Astrocyte of the spinal cord (primary cell): ENCODE results near the gene PRPF8.

Experiments used
- DNase-seq: peaks from one replicate; pipeline ENCODE4 v3.0.0; 2011; ENCODE audit warnings: low read depth, low spot score
- H3K4me3 ChIP-seq: 2 replicates; pipeline ENCODE4 v1.5.1; 2011; ENCODE audit warnings: low read depth, mild to moderate bottlenecking, low read length, moderate library complexity
- in situ Hi-C: cut with HindIII; loops from 2 replicates; pipeline ENCODE4 v1.10.0; 2017; ENCODE audit warnings: low sequenced_read_pairs
- TF ChIP-seq, protein P1 (sequence below): IDR thresholded peaks from 2 replicates; pipeline ENCODE4 v1.5.1; 2012; ENCODE audit warnings: low read depth, mild to moderate bottlenecking, low read length, inconsistent platforms

The PRPF8 gene

DNA sequence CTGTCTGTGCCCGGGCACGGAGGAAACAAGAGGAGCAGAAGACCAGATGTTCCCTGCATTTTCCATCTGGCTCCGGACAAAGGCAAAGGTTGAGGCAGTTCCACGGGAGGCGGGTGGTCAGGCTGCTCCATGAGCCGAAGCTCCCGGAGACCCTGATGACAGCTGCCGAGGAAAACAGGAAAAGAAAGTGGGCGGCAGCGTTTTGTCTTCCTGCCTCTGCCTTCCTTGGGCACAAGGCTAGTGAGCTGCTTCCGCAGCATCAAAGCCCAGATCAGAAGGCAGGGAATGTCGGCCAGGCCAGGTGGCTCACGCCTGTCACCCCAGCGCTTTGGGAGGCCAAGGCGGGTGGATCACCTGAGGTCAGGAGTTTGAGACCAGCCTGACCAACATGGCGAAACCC, 72.3 kb downstream of the PRPF8 start:
- H3K4me3 ChIP-seq: no peak overlapping the region

DNA sequence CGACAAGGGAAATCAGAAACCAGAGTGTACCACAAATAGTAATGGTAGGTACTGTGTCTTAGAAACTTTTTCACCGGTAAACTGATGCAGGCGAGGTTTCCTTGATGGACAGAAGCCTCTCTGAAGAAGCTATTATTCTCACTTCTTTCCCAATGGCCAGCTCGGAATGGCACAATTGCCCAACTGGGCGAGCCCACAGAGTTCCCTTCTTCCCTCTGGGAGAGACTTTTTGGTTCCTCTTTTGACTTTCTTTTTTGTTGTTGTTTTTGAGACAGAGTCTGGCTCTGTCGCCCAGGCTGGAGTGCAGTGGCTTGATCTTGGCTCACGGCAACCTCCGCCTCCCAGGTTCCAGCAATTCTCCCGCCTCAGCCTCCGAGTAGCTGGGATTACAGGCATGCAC, 73.0 kb downstream of the PRPF8 start:
- no peak for DNase-seq
- no peak overlapping the region for H3K4me3 ChIP-seq
- in situ Hi-C loops: no loop called here
- TF ChIP-seq, protein P1, sequence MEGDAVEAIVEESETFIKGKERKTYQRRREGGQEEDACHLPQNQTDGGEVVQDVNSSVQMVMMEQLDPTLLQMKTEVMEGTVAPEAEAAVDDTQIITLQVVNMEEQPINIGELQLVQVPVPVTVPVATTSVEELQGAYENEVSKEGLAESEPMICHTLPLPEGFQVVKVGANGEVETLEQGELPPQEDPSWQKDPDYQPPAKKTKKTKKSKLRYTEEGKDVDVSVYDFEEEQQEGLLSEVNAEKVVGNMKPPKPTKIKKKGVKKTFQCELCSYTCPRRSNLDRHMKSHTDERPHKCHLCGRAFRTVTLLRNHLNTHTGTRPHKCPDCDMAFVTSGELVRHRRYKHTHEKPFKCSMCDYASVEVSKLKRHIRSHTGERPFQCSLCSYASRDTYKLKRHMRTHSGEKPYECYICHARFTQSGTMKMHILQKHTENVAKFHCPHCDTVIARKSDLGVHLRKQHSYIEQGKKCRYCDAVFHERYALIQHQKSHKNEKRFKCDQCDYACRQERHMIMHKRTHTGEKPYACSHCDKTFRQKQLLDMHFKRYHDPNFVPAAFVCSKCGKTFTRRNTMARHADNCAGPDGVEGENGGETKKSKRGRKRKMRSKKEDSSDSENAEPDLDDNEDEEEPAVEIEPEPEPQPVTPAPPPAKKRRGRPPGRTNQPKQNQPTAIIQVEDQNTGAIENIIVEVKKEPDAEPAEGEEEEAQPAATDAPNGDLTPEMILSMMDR: no peak

More for the DNA sequence above, 72.3 kb downstream of the PRPF8 start:
- no peak for DNase-seq
- TF ChIP-seq, protein P1: no peak
- in situ Hi-C loops: no loop called here

DNA sequence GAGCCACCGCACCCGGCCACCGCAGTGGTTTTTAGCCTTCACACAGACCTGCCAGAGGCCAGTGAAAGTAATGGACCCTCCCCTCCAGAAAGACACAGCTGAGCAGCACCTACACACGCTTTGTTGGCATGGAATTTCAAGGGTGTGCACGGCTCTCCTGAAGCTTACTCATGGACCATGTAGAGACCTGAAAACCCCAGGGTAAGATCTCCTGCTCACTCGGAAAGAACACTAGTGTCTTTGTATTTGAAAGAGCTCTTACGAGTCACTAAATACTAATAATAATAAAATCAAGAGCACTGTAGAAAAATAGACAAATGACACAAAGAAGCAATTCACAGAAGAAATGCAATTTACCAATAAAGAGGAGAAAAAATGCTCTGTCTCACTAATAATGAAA, 76.0 kb downstream of the PRPF8 start:
- in situ Hi-C loops: no loop called here

DNA sequence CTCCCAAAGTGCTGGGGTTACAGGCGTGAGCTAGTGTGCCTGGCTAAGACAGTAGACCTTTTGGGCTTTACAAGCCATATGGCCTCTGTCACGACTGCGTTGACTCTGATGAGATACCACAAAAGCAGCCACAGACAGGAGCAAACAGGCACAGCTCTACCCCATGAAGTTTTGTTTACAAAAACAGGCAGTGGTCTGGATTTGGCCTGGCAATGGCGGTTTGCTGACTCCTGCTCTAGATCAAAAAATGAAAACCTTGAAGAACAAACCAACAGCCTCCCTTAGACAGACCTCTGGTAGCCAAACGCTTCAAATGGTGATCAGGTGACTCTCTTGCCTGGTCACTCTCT, 76.7 kb downstream of the PRPF8 start:
- in situ Hi-C loops: no loop called here
- TF ChIP-seq, protein P1: no peak
- H3K4me3 ChIP-seq: no peak overlapping the region
- no peak for DNase-seq

More for the DNA sequence above, 76.0 kb downstream of the PRPF8 start:
- H3K4me3 ChIP-seq: no peak overlapping the region
- TF ChIP-seq, protein P1: no peak
- DNase-seq: no peak

DNA sequence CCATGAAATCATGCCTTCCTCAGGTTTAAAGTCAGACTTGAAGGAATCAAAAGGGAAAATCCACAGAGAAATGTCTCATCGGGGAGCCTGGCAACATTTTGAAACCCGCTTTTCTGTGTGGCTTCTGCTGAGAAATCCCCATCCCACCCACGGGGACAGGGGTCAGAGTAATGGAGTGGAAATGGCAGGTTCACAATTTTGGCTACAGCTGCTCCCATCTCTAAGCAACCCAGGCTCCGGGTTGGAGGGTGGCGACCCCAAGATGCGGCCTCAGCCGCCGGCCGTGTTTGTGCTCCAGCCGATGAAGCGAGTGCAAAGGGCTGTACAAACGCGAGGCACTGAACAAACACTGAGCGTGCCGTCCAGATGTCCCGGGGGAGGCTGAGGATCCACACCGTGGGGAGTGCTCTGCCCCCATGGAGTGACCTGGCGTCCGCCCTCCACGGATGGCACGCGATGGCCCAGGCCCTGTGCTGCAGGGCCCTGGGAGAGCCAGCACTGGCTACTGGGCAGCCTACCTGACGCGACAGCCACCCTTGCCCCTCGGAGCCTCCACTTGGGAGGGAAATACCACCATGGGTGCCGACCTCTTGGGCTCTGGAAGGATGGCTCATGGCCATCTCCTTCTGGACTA, 78.2 kb downstream of the PRPF8 start:
- TF ChIP-seq, protein P1: no peak
- no peak overlapping the region for H3K4me3 ChIP-seq
- in situ Hi-C loops: no loop called here
- DNase-seq: no peak

DNA sequence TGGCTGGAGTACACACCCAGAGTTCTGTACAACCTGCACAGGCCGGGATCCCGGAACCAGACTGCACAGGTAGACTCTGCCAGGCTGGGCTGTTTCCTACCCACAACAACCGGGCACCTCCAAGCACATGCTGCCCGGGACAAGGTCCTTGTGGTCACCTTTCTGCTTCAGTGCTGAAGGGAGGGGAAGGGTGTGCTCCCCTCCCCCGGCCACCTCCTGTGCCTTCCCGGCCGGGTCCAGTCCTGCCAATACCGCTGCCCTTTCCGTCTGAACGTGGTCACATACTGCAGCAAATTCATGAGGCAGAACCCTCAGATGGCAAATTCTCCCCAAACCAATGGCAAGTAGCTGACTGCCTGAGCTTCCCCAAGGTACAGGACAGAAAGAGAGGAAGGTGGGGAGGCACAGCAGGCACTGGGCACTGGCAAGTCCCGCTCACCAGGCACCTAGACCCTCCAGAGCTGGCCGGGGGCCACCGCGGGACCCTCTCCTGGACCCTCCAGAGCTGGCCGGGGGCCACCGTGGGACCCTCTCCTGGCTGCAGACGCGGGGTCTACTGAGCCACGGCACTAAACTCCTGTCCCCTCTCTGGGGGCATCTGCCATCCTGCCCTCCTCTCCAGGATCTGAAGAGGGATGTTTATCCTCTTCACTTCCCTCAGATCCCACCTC, 78.9 kb downstream of the PRPF8 start:
- DNase-seq: no peak
- in situ Hi-C loops: no loop called here
- TF ChIP-seq, protein P1: no peak
- H3K4me3 ChIP-seq: no peak overlapping the region
